ENCODE data around the gene TDRD12.

DNA sequence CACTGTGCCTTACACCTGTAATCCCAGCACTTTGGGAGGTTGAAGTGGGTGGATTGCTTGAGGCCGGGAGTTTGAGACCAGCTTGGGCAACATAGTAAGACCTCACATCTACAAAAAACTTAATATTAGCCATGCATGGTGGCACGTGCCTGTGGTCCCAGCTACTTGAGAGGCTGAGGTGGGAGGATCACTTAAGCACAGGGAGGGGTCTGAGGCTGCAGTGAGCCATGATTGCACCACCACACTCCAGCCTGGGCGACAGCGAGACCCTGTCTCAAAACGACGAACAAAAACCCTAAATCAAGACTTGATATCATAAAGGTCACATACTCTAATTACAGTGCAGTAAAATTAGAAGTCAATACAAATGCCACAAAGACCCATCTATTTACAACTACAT is 132.6 kb downstream of the TDRD12 start:
- TF ChIP-seq, protein P1, sequence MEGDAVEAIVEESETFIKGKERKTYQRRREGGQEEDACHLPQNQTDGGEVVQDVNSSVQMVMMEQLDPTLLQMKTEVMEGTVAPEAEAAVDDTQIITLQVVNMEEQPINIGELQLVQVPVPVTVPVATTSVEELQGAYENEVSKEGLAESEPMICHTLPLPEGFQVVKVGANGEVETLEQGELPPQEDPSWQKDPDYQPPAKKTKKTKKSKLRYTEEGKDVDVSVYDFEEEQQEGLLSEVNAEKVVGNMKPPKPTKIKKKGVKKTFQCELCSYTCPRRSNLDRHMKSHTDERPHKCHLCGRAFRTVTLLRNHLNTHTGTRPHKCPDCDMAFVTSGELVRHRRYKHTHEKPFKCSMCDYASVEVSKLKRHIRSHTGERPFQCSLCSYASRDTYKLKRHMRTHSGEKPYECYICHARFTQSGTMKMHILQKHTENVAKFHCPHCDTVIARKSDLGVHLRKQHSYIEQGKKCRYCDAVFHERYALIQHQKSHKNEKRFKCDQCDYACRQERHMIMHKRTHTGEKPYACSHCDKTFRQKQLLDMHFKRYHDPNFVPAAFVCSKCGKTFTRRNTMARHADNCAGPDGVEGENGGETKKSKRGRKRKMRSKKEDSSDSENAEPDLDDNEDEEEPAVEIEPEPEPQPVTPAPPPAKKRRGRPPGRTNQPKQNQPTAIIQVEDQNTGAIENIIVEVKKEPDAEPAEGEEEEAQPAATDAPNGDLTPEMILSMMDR (IDR thresholded peaks at IDR 0.05): no peak
- TF ChIP-seq POLR2A (IDR thresholded peaks at IDR 0.05): no peak
